Measurements from ENCODE around the gene C16orf54.
"Not testable (repeated sequence)": the region's sequence is repeated elsewhere in the genome, so short reads cannot be mapped to it uniquely, and the experiment has no call there.

Gene C16orf54

GRCh38 chr16:29737713-29738112, 8.1 kb downstream of the C16orf54 start:
- Histone ChIP-seq H3K9ac (ENCODE audit: low read length) (no peak overlapping the region), H3K9me3 (ENCODE audit: control insufficient read depth, insufficient read depth, low read depth, low read length) (no peaks in the 10 kb centered on the region), H3K27ac (ENCODE audit: low read depth, low read length) (no peak overlapping the region), H3K4me1 (ENCODE audit: control insufficient read depth, insufficient read depth, low read length) (no peaks in the 10 kb centered on the region), H3K36me3 (ENCODE audit: control insufficient read depth, insufficient read depth, low read length) (peaks cover 54% of the 10 kb centered on the region), H3K4me3 (ENCODE audit: low read depth, low read length) (no peak overlapping the region), H3K27me3 (ENCODE audit: control insufficient read depth, insufficient read depth, low read length) (no peaks in the 10 kb centered on the region)

GRCh38 chr16:29736764-29737163, 9.0 kb downstream of the C16orf54 start:
- Histone ChIP-seq H3K9me3 (ENCODE audit: control insufficient read depth, insufficient read depth, low read depth, low read length) (no peaks in the 10 kb centered on the region), H3K4me3 (ENCODE audit: low read depth, low read length) (no peak overlapping the region), H3K36me3 (ENCODE audit: control insufficient read depth, insufficient read depth, low read length) (peaks cover 61% of the 10 kb centered on the region), H3K27me3 (ENCODE audit: control insufficient read depth, insufficient read depth, low read length) (no peaks in the 10 kb centered on the region), H3K4me1 (ENCODE audit: control insufficient read depth, insufficient read depth, low read length) (no peaks in the 10 kb centered on the region), H3K9ac (ENCODE audit: low read length) (no peak overlapping the region), H3K27ac (ENCODE audit: low read depth, low read length) (no peak overlapping the region)

GRCh38 chr16:29736112-29736511, 9.7 kb downstream of the C16orf54 start:
- Histone ChIP-seq H3K9ac (ENCODE audit: low read length) (no peak overlapping the region), H3K27me3 (ENCODE audit: control insufficient read depth, insufficient read depth, low read length) (no peaks in the 10 kb centered on the region), H3K4me3 (ENCODE audit: low read depth, low read length) (no peak overlapping the region), H3K27ac (ENCODE audit: low read depth, low read length) (no peak overlapping the region), H3K4me1 (ENCODE audit: control insufficient read depth, insufficient read depth, low read length) (no peaks in the 10 kb centered on the region), H3K9me3 (ENCODE audit: control insufficient read depth, insufficient read depth, low read depth, low read length) (no peaks in the 10 kb centered on the region), H3K36me3 (ENCODE audit: control insufficient read depth, insufficient read depth, low read length) (peaks cover 63% of the 10 kb centered on the region)

- no peaks in the 10 kb centered on the region for H3K4me1 ChIP-seq (ENCODE audit: control insufficient read depth, insufficient read depth, low read length)
- no peaks in the 10 kb centered on the region for H3K27me3 ChIP-seq (ENCODE audit: control insufficient read depth, insufficient read depth, low read length)
- peaks cover 70% of the 10 kb centered on the region for H3K36me3 ChIP-seq (ENCODE audit: control insufficient read depth, insufficient read depth, low read length)
Measured at GRCh38 chr16:29734786-29735185, 11.0 kb downstream of the C16orf54 start.

GRCh38 chr16:29731768-29732601, 13.8 kb downstream of the C16orf54 start:
- H3K9ac ChIP-seq (ENCODE audit: low read length); H3K27me3 ChIP-seq (ENCODE audit: control insufficient read depth, insufficient read depth, low read length); H3K9me3 ChIP-seq (ENCODE audit: control insufficient read depth, insufficient read depth, low read depth, low read length); H3K4me3 ChIP-seq (ENCODE audit: low read depth, low read length); H3K27ac ChIP-seq (ENCODE audit: low read depth, low read length); H3K4me1 ChIP-seq (ENCODE audit: control insufficient read depth, insufficient read depth, low read length): not testable (repeated sequence)
- peaks cover 68% of the 10 kb centered on the region for H3K36me3 ChIP-seq (ENCODE audit: control insufficient read depth, insufficient read depth, low read length)

More at GRCh38 chr16:29734786-29735185, 11.0 kb downstream of the C16orf54 start:
- H3K9me3 ChIP-seq (ENCODE audit: control insufficient read depth, insufficient read depth, low read depth, low read length) = no peaks in the 10 kb centered on the region
- no peak overlapping the region for H3K9ac ChIP-seq (ENCODE audit: low read length)
- no peak overlapping the region for H3K4me3 ChIP-seq (ENCODE audit: low read depth, low read length)
- H3K27ac ChIP-seq (ENCODE audit: low read depth, low read length) = no peak overlapping the region

- Histone ChIP-seq H3K36me3 (ENCODE audit: control insufficient read depth, insufficient read depth, low read length) (peaks cover 65% of the 10 kb centered on the region), H3K4me3 (ENCODE audit: low read depth, low read length) (no peak overlapping the region), H3K27me3 (ENCODE audit: control insufficient read depth, insufficient read depth, low read length) (no peaks in the 10 kb centered on the region), H3K9ac (ENCODE audit: low read length) (no peak overlapping the region), H3K9me3 (ENCODE audit: control insufficient read depth, insufficient read depth, low read depth, low read length) (no peaks in the 10 kb centered on the region), H3K4me1 (ENCODE audit: control insufficient read depth, insufficient read depth, low read length) (no peaks in the 10 kb centered on the region; the same call in 1 of the 2 replicates), H3K27ac (ENCODE audit: low read depth, low read length) (no peak overlapping the region)
Measured at GRCh38 chr16:29730649-29731048, 15.1 kb downstream of the C16orf54 start.

- Histone ChIP-seq H3K36me3 (ENCODE audit: control insufficient read depth, insufficient read depth, low read length) (peaks cover 57% of the 10 kb centered on the region), H3K27me3 (ENCODE audit: control insufficient read depth, insufficient read depth, low read length) (no peaks in the 10 kb centered on the region), H3K27ac (ENCODE audit: low read depth, low read length) (no peak overlapping the region), H3K4me3 (ENCODE audit: low read depth, low read length) (no peak overlapping the region), H3K9me3 (ENCODE audit: control insufficient read depth, insufficient read depth, low read depth, low read length) (no peaks in the 10 kb centered on the region), H3K4me1 (ENCODE audit: control insufficient read depth, insufficient read depth, low read length) (no peaks in the 10 kb centered on the region; the same call in 1 of the 2 replicates), H3K9ac (ENCODE audit: low read length) (no peak overlapping the region)
Measured at GRCh38 chr16:29729116-29729521, 16.7 kb downstream of the C16orf54 start.

GRCh38 chr16:29727452-29727851, 18.3 kb downstream of the C16orf54 start:
- no peaks in the 10 kb centered on the region for H3K27me3 ChIP-seq (ENCODE audit: control insufficient read depth, insufficient read depth, low read length)
- no peak overlapping the region for H3K4me3 ChIP-seq (ENCODE audit: low read depth, low read length)
- no peaks in the 10 kb centered on the region; the same call in 1 of the 2 replicates for H3K4me1 ChIP-seq (ENCODE audit: control insufficient read depth, insufficient read depth, low read length)
- no peak overlapping the region for H3K9ac ChIP-seq (ENCODE audit: low read length)
- peaks cover 52% of the 10 kb centered on the region for H3K36me3 ChIP-seq (ENCODE audit: control insufficient read depth, insufficient read depth, low read length)
- H3K9me3 ChIP-seq (ENCODE audit: control insufficient read depth, insufficient read depth, low read depth, low read length) = no peaks in the 10 kb centered on the region
- H3K27ac ChIP-seq (ENCODE audit: low read depth, low read length) = no peak overlapping the region

GRCh38 chr16:29726845-29727377, 18.9 kb downstream of the C16orf54 start:
- H3K27ac ChIP-seq (ENCODE audit: low read depth, low read length) = no peak overlapping the region
- H3K4me1 ChIP-seq (ENCODE audit: control insufficient read depth, insufficient read depth, low read length) = no peaks in the 10 kb centered on the region; the same call in 1 of the 2 replicates
- no peaks in the 10 kb centered on the region for H3K9me3 ChIP-seq (ENCODE audit: control insufficient read depth, insufficient read depth, low read depth, low read length)
- no peak overlapping the region for H3K4me3 ChIP-seq (ENCODE audit: low read depth, low read length)
- peaks cover 47% of the 10 kb centered on the region for H3K36me3 ChIP-seq (ENCODE audit: control insufficient read depth, insufficient read depth, low read length)
- no peaks in the 10 kb centered on the region for H3K27me3 ChIP-seq (ENCODE audit: control insufficient read depth, insufficient read depth, low read length)
- H3K9ac ChIP-seq (ENCODE audit: low read length) = no peak overlapping the region

GRCh38 chr16:29721167-29721879, 24.5 kb downstream of the C16orf54 start:
- H3K4me3 ChIP-seq (ENCODE audit: low read depth, low read length); H3K27me3 ChIP-seq (ENCODE audit: control insufficient read depth, insufficient read depth, low read length); H3K9ac ChIP-seq (ENCODE audit: low read length); H3K27ac ChIP-seq (ENCODE audit: low read depth, low read length); H3K9me3 ChIP-seq (ENCODE audit: control insufficient read depth, insufficient read depth, low read depth, low read length): not testable (repeated sequence)
- Histone ChIP-seq H3K4me1 (ENCODE audit: control insufficient read depth, insufficient read depth, low read length) (peaks cover 10% of the 10 kb centered on the region; the same call in 1 of the 2 replicates), H3K36me3 (ENCODE audit: control insufficient read depth, insufficient read depth, low read length) (peaks cover 29% of the 10 kb centered on the region)

- no peaks in the 10 kb centered on the region for H3K27me3 ChIP-seq (ENCODE audit: control insufficient read depth, insufficient read depth, low read length)
- no peaks in the 10 kb centered on the region for H3K9me3 ChIP-seq (ENCODE audit: control insufficient read depth, insufficient read depth, low read depth, low read length)
- no peak overlapping the region for H3K27ac ChIP-seq (ENCODE audit: low read depth, low read length)
- H3K9ac ChIP-seq (ENCODE audit: low read length) = no peak overlapping the region
- peaks cover 30% of the 10 kb centered on the region for H3K36me3 ChIP-seq (ENCODE audit: control insufficient read depth, insufficient read depth, low read length)
- no peak overlapping the region for H3K4me3 ChIP-seq (ENCODE audit: low read depth, low read length)
- H3K4me1 ChIP-seq (ENCODE audit: control insufficient read depth, insufficient read depth, low read length) = peaks cover 10% of the 10 kb centered on the region; the same call in 1 of the 2 replicates
Measured at GRCh38 chr16:29720703-29721102, 25.1 kb downstream of the C16orf54 start.
